Stimulated activated CD4-positive, alpha-beta T cell treated with anti-CD3 and anti-CD28 coated beads, Interleukin-15, amount 100 ng/mL, for 1 hour (primary cell): ENCODE measurements around the gene CDA.
"Not testable (repeated sequence)": the region's sequence is repeated elsewhere in the genome, so short reads cannot be mapped to it uniquely, and the experiment has no call there.

Experiments
- DNase-seq, 2 donors: peaks; one replicate each; pipeline ENCODE4 v3.0.0-alpha.2; 2020; ENCODE audit warnings: low read depth in 1 of 2, low spot score in 1 of 2

Gene CDA

GRCh38 chr1:20586953-20587660, 1.8 kb upstream of the CDA start:
- DNase-seq = no peak

DNA sequence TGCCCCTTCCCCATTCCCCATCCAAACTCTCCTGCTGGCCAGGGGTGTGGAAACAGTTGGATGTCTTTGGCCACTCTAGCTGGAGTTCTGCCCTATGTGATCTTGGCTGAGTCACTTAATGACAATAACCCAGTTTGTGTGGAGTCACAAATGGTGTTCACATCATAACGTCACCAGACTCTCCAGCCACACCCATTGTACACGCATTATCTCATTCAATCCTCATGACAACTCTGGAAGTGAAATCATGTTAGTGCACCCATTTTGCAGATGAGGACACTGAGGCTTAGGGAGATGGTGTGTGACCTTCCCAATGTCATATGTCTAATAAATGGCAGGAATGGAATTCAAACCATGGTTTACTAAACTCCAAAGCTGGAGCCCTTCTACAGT, 1.2 kb upstream of the CDA start:
- no peak for DNase-seq

GRCh38 chr1:20589331-20590278, 708 bp downstream of the CDA start:
- DNase-seq = no peak

GRCh38 chr1:20590306-20590777, 1.4 kb downstream of the CDA start:
- DNase-seq = no peak

DNA sequence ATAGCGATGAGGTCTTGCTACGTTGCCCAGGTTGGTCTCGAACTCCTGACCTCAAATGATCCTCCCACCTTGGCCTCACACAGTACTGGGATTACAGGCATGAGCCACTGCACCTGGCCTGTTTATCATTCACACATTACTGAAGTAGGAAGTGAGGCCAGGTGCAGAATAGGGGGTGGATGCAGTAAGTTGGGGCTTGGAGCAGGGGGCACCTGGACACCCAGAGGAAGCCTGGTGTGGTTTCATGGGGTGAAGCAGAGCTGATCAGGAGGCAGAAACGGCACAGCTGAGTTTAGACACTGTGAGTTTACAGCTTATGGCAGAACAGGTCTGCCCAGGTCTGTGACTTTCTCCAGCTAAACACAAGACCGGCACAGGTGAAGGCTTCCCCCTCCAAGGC, 4.9 kb downstream of the CDA start:
- DNase-seq = no peak

DNA sequence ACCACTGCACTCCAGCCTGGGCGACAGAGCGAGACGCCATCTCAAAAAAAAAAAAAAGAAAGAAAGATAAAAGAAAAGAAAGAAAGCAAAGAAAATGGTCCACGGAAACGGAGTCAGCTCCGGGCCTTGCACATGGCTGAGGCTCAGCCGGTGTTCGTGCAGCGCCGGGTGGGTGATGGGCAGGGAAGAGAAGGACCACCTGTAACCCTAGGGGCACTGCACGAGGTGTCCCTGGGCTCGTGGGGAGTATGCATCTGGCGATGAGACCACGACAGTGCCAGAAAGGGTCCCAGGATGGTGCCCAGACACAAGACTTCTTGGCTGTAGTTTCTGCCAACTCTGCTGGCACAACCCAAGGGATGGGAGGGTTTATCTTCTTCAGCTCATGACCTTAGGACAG, 5.8 kb downstream of the CDA start:
- no peak for DNase-seq

GRCh38 chr1:20596106-20596505, 7.2 kb downstream of the CDA start:
- no peak for DNase-seq

GRCh38 chr1:20597650-20598049, 8.8 kb downstream of the CDA start:
- DNase-seq = no peak

DNA sequence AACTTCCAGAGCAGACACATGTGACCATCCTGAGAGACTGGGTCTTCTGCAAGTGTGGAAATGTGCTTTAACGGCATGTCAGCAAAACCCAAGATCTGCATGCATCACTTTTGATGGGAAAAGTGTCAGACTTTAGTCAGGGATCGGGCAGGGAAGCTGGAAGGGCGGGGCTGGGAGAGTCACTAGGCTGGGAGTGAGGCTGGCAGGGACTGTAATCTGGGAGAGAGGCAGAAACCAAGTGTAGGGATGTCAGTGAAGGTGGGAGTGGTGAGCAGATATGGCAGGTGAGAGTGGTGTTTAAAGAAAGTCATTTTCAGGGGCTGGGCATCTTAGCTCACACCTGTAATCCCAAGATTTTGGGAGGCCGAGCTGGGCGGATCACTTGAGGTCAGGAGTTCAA, 11.3 kb downstream of the CDA start:
- no peak for DNase-seq

GRCh38 chr1:20601129-20601825, 12.4 kb downstream of the CDA start:
- no peak for DNase-seq

DNA sequence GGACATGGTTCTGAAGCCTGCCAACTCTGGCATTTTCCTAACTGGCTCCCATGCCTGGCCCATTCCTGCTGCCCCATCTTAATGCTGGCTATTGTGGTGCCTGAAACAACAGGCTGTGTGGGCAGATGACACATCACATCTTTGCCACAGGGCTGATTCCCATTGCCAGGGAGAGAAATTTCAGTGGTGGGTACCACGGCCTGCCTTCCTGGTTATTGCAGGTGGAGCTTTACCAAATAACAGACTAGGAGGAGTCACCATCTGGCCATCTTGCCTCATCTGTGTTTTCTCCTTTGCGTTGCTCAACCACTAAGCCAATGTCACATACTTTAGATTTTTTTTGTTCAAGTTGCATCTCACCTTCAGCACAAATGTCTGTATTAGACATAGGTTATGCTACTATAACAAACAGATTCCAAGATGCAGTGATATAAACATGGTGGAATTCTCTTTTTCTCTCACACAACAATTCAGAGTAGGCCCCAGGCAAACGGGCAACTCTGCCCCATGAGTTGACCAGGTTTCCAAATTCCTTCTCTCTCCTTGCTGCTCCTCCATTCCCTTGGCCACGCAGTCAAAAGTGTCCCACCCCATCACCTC, 14.1 kb downstream of the CDA start:
- no peak for DNase-seq

GRCh38 chr1:20603504-20604464, 14.9 kb downstream of the CDA start:
- no peak for DNase-seq

DNA sequence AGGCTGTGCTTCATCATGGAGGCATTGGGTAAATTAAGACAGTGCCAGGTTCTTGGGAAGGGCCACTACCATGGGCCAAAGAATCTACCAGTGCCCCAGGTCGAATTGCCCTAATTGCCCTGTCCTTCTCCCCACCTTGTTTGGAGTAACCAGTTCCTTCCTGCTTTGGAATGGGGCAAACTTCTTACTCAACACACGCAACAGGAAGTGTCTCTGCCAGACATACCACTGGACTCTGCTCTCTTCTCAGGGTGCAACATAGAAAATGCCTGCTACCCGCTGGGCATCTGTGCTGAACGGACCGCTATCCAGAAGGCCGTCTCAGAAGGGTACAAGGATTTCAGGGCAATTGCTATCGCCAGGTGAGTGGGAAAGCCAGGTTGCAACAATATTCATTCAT, 15.8 kb downstream of the CDA start:
- DNase-seq = no peak

GRCh38 chr1:20606801-20607570, 18.1 kb downstream of the CDA start:
- DNase-seq = not testable (repeated sequence)

DNA sequence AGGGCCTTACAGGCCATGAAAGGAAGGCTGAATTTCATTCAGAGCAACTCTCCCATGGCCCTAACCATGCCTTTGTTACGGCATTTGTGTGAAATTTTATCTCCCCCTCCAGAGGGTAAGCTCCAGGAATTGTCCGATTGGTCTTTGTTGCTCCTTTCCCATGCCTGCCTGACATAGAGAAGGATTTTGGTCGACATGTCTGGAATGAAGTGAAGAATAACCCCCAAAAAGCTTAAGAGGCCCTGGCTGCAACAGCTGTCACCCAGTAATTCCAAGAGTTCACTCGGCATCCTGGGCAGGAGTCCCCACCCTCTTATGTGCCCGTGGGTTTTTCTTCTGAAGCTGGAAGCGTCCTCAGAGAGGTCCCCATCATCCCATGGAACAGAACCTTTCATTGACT, 20.6 kb downstream of the CDA start:
- DNase-seq = no peak

DNA sequence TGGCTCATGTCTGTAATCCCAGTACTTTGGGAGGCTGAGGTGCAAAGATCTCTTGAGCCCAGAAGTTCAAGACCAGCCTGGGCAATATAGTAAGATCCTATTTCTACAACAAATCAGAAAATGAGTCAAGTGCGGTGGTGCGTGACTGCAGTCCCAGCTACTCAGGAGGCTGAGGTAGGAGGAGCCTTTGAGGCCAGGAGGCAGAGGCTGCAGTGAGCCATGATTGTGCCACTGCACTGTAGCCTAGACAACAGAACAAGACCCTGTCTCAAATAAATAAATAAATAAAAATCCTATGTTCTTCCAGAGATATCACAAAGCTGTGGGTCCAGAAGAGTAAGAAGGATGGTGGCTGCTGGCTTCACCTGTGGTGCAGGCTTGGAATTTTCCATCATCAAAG, 22.1 kb downstream of the CDA start:
- no peak for DNase-seq

GRCh38 chr1:20611652-20612051, 22.8 kb downstream of the CDA start:
- no peak for DNase-seq

- no peak for DNase-seq
Observed at GRCh38 chr1:20612221-20612746, 23.4 kb downstream of the CDA start.

GRCh38 chr1:20614131-20614579, 25.3 kb downstream of the CDA start:
- no peak for DNase-seq
